OCI-LY1 (cell line): Measurements from ENCODE around the gene GXYLT1.
"Not testable (repeated sequence)": the region's sequence is repeated elsewhere in the genome, so short reads cannot be mapped to it uniquely, and the experiment has no call there.

Source experiments
- EZH2 ChIP-seq: fragments of 200-600 bp; sonication (generic), shearing (Covaris generic); IDR thresholded peaks from 2 replicates; pipeline ENCODE4 v1.8.0; 2017; ENCODE audit warnings: borderline replicate concordance, mixed run types, mild to moderate bottlenecking, antibody characterized with exemption, low read length, moderate library complexity, mixed read lengths
- TF ChIP-seq, protein P1 (sequence below): fragments of 200-600 bp; sonication (generic), shearing (Covaris generic); IDR thresholded peaks from 2 replicates; pipeline ENCODE4 v1.5.1; 2017; ENCODE audit warnings: mild to moderate bottlenecking, antibody characterized with exemption, low read length, moderate library complexity, mixed read lengths

- TF ChIP-seq, protein P1, sequence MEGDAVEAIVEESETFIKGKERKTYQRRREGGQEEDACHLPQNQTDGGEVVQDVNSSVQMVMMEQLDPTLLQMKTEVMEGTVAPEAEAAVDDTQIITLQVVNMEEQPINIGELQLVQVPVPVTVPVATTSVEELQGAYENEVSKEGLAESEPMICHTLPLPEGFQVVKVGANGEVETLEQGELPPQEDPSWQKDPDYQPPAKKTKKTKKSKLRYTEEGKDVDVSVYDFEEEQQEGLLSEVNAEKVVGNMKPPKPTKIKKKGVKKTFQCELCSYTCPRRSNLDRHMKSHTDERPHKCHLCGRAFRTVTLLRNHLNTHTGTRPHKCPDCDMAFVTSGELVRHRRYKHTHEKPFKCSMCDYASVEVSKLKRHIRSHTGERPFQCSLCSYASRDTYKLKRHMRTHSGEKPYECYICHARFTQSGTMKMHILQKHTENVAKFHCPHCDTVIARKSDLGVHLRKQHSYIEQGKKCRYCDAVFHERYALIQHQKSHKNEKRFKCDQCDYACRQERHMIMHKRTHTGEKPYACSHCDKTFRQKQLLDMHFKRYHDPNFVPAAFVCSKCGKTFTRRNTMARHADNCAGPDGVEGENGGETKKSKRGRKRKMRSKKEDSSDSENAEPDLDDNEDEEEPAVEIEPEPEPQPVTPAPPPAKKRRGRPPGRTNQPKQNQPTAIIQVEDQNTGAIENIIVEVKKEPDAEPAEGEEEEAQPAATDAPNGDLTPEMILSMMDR, result not testable (repeated sequence)
- not testable (repeated sequence) for TF ChIP-seq EZH2
Observed at GRCh38 chr12:42188275-42188674, 43.6 kb upstream of the GXYLT1 start.
